ENCODE data around the gene RAD9A.
A peak's percentile ranks its signal among the peaks of the same experiment; 100 is the strongest.

RAD9A gene

DNA sequence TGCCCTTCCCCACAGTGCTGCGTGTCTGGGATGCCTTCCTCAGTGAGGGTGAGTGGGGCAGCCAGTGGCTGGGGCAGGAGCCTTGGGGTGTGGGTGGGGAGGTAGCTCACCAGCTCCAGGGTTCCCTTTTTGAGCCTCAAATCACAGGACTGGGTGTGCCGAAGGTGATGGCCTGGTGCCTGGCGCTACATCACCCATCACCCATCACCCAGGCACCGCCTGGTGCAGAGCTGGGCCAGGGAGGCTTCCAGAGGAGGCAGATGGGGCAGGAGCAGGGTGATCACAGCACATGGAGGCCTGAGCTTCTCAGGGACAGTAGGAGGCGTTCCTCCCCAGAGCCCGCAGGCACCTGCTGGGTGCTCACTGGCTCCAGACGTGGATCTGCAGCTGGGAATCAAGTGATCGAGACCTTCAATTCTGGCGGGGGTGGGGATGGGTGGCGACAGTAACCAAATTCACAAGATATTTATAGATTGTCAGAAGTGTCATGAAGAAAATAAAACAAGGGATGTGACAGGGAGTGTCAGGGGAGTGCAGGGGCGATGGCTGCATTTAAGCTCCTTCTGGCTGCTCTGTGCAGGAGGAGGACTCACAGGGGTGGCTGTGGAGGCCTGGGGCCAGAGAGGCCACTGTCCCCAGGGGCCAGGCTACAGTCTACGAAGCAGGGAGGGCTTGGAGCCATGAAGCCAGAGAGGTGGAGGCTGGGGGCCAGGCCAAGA, 15.3 kb downstream of the RAD9A start:
- Histone ChIP-seq H3K36me3 (ENCODE audit: insufficient read depth, low read length) (no peaks in the 10 kb centered on the region), H3K4me3 (no peak overlapping the region), H3K9me3 (ENCODE audit: low read depth, low read length) (no peaks in the 10 kb centered on the region), H3K27ac (no peak overlapping the region), H3K9ac (ENCODE audit: insufficient read length) (no peak overlapping the region)
- TF ChIP-seq EZH2 (IDR thresholded peaks at IDR 0.05), result no peak
- TF ChIP-seq FOXP2 (optimal IDR thresholded peaks at IDR 0.05; ENCODE audit: control extremely low read depth, extremely low read length, insufficient read depth), result no peak
- no peak for TF ChIP-seq POLR2AphosphoS5 (IDR thresholded peaks at IDR 0.05; ENCODE audit: borderline replicate concordance, low read depth, low read length)
- no peak for DNase-seq (ENCODE audit: low read depth, low spot score)

DNA sequence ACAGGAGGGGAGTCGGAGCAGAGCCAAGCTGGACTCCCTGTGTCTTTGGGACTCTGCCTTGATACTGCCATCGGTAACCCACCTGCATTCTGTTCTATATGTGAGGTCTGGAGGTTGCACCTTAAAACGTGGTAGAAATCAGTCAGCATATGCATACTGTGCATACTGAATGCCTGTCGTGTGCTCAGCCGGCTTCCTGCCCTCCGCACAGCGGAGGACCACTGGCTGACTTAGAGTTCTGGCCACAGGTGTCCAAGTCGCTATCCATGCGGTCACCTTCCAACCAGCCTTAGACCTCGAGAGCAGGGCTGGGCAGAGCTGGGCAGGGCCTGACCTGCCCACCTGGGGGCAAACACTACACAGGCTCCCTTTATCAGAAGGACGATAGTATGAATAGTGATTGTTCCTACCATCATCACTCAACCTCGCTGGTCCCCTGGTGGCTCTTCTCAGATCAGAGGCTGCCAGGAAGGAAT, 15.9 kb downstream of the RAD9A start:
- no peak for DNase-seq (ENCODE audit: low read depth, low spot score)
- Histone ChIP-seq H3K27ac (no peak overlapping the region), H3K9ac (ENCODE audit: insufficient read length) (no peak overlapping the region), H3K9me3 (ENCODE audit: low read depth, low read length) (no peaks in the 10 kb centered on the region), H3K4me3 (no peak overlapping the region), H3K36me3 (ENCODE audit: insufficient read depth, low read length) (no peaks in the 10 kb centered on the region)
- no peak for TF ChIP-seq EZH2 (IDR thresholded peaks at IDR 0.05)
- TF ChIP-seq FOXP2 (optimal IDR thresholded peaks at IDR 0.05; ENCODE audit: control extremely low read depth, extremely low read length, insufficient read depth), result no peak
- TF ChIP-seq POLR2AphosphoS5 (IDR thresholded peaks at IDR 0.05; ENCODE audit: borderline replicate concordance, low read depth, low read length), result no peak

DNA sequence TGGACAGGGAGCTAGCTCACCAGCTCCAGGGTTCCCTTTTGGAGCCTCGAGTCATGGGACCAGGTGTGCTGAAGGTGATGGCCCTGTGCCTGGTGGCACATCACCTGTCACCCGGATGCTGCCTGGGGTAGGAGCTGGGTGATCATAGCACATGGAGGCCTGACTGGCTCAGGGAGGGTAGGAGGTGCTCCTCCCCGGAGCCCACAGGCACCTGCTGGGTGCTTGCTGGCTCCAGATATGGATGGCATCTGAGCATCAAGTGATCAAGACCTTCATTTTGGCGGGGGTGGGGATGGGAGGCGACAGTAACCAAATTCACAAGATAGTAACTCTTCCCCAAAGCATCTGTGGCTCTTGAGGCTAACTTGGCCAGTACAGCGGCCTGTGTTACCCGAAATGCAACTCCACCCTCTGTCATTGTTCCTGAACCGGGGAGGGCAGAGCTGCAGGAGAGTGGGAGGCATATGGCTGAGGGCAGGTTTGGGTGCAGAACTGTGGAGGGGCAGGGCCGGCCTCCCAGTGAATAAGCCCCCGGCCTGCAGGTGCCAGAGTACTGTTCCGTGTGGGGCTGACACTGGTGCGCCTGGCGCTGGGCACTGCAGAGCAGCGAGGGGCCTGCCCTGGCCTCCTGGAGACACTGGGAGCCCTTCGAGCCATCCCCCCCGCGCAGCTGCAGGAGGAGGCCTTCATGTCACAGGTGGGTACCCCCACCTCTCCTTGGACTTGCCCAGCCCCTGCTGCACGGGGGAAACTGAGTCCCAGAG, 16.8 kb downstream of the RAD9A start:
- no peak for DNase-seq (ENCODE audit: low read depth, low spot score)
- H3K36me3 ChIP-seq (ENCODE audit: insufficient read depth, low read length), result no peaks in the 10 kb centered on the region
- H3K27ac ChIP-seq, result no peak overlapping the region
- H3K9ac ChIP-seq (ENCODE audit: insufficient read length), result no peak overlapping the region
- H3K4me3 ChIP-seq, result no peak overlapping the region
- no peaks in the 10 kb centered on the region for H3K9me3 ChIP-seq (ENCODE audit: low read depth, low read length)
- TF ChIP-seq POLR2AphosphoS5 (IDR thresholded peaks at IDR 0.05; ENCODE audit: borderline replicate concordance, low read depth, low read length), result no peak
- TF ChIP-seq EZH2 (IDR thresholded peaks at IDR 0.05), result no peak
- no peak for TF ChIP-seq FOXP2 (optimal IDR thresholded peaks at IDR 0.05; ENCODE audit: control extremely low read depth, extremely low read length, insufficient read depth)

DNA sequence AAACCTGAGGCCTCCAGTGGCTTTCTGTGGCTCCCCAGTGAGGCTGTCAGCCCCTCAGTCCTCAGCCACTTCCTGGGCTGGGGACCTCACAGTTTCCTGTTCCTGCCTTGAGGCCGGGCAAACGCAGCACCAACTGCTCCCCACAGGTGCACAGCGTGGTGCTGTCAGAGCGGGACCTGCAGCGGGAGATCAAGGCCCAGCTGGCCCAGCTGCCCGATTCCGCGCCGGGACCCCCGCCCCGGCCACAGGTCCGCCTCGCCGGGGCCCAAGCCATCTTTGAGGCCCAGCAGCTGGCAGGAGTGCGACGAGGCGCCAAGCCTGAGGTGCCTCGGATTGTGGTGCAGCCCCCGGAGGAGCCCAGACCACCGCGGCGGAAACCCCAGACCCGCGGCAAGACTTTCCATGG, 17.5 kb downstream of the RAD9A start:
- Histone ChIP-seq H3K9me3 (ENCODE audit: low read depth, low read length) (no peaks in the 10 kb centered on the region), H3K36me3 (ENCODE audit: insufficient read depth, low read length) (no peaks in the 10 kb centered on the region), H3K4me3 (no peak overlapping the region), H3K27ac (no peak overlapping the region), H3K9ac (ENCODE audit: insufficient read length) (no peak overlapping the region)
- DNase-seq (ENCODE audit: low read depth, low spot score), result no peak
- TF ChIP-seq POLR2AphosphoS5 (IDR thresholded peaks at IDR 0.05; ENCODE audit: borderline replicate concordance, low read depth, low read length) (no peak), FOXP2 (optimal IDR thresholded peaks at IDR 0.05; ENCODE audit: control extremely low read depth, extremely low read length, insufficient read depth) (no peak), EZH2 (IDR thresholded peaks at IDR 0.05) (no peak)

DNA sequence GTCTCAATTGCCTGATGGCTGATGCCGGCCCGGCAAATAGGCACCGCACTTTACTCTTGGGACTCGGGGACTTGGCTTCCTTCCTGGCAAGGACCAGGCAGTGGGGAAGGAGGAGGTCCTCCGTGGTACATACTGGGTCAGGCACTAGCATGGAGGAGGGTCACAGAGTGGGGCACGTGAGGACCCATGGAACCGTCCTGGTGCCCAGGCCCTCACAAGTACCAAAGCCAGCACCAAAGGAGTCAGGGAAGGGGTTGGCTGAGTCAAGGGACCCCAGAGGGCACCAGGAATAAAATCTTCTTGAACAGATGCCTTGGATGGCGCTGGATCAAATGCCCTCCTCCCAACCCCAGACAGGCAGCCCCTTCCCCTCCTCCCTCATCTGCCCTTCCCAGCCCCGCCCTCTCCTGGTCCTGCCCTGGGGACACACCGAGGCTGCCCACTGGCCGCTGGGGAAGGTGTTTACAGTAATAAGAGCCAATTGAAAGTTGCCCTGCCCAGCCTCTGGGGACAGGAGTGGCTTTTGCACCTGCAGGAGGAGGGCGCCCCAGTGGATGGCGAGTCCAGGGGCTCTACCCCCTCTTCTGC, 18.1 kb downstream of the RAD9A start:
- Histone ChIP-seq H3K27ac (no peak overlapping the region), H3K9ac (ENCODE audit: insufficient read length) (no peak overlapping the region), H3K9me3 (ENCODE audit: low read depth, low read length) (no peaks in the 10 kb centered on the region), H3K4me3 (no peak overlapping the region), H3K36me3 (ENCODE audit: insufficient read depth, low read length) (no peaks in the 10 kb centered on the region)
- no peak for TF ChIP-seq POLR2AphosphoS5 (IDR thresholded peaks at IDR 0.05; ENCODE audit: borderline replicate concordance, low read depth, low read length)
- TF ChIP-seq EZH2 (IDR thresholded peaks at IDR 0.05), result no peak
- no peak for TF ChIP-seq FOXP2 (optimal IDR thresholded peaks at IDR 0.05; ENCODE audit: control extremely low read depth, extremely low read length, insufficient read depth)
- no peak for DNase-seq (ENCODE audit: low read depth, low spot score)

DNA sequence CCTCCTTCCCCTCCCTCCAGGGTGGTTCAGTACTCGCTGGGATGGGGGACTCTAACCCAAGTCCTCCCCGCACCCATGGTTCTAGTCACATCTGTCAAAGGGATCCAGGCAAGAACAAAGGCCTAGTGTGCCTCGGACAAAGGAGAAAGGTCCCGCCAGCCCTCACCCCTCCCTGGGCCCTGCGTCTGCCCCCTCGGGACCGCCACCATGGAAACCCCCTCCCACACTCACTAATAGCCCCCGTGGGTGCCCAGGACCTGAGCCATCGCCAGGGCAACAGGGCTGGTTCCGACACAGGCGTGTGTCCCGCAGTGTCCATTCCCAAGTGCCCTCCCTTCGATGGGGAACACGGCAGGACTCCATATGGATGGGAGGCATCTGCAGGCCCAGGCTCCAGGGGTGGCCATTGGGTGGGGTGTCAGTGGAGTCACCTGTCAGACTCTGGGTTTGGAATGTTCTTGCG, 18.6 kb downstream of the RAD9A start:
- no peak for DNase-seq (ENCODE audit: low read depth, low spot score)
- H3K9ac ChIP-seq (ENCODE audit: insufficient read length), result no peak overlapping the region
- H3K27ac ChIP-seq, result no peak overlapping the region
- H3K9me3 ChIP-seq (ENCODE audit: low read depth, low read length), result no peaks in the 10 kb centered on the region
- H3K4me3 ChIP-seq, result no peak overlapping the region
- H3K36me3 ChIP-seq (ENCODE audit: insufficient read depth, low read length), result no peaks in the 10 kb centered on the region
- TF ChIP-seq POLR2AphosphoS5 (IDR thresholded peaks at IDR 0.05; ENCODE audit: borderline replicate concordance, low read depth, low read length) (no peak), FOXP2 (optimal IDR thresholded peaks at IDR 0.05; ENCODE audit: control extremely low read depth, extremely low read length, insufficient read depth) (no peak), EZH2 (IDR thresholded peaks at IDR 0.05) (no peak)

DNA sequence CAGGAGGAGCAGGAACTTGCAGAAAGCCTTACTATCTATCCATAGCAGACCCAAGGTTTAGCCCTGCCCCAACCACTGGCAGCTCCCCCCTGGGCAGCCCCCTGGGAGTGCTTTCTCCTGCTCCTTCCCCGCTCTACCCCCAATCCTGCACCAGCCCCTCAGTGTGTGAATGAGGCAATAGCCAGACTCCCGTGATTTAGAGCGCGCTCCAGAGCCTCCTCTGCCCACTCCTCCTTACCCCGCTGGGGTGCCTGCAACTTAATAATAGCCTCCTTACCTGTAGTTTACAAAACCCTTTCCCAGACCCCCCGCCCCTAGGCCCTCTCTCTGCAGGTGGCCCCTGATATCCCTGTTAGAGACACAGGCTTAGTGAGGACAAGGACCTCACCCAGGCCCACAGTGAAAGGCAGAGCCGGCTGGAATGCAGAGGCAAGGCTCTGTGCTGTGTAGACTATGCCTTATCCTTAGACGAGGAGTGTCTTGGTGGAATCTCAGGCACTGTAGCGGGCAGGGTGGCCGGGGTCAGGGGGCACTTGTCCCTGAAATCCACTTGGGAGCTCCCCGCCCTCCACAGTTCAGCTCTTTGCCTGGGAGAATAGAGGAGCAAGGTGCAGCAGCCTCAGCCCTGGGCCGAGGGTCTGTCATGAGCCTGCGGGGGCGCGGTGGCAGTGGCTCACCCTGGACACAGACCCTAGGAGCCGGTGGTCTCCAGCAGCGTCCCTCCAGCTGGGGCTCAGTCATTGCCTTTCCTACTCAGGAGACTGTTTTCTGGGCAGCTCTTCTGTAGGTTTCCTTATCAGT, 19.4 kb downstream of the RAD9A start:
- DNase-seq (ENCODE audit: low read depth, low spot score), result no peak
- no peak overlapping the region for H3K9ac ChIP-seq (ENCODE audit: insufficient read length)
- TF ChIP-seq POLR2AphosphoS5 (IDR thresholded peaks at IDR 0.05; ENCODE audit: borderline replicate concordance, low read depth, low read length) (0 out of 2 replicates have a peak, but pooled peaks have one; percentile 3), FOXP2 (optimal IDR thresholded peaks at IDR 0.05; ENCODE audit: control extremely low read depth, extremely low read length, insufficient read depth) (no peak), EZH2 (IDR thresholded peaks at IDR 0.05) (no peak)
- no peak overlapping the region for H3K27ac ChIP-seq
- H3K4me3 ChIP-seq, result no peak overlapping the region
- H3K9me3 ChIP-seq (ENCODE audit: low read depth, low read length), result no peaks in the 10 kb centered on the region
- H3K36me3 ChIP-seq (ENCODE audit: insufficient read depth, low read length), result no peaks in the 10 kb centered on the region
